D721Med (cell line): Measurements from ENCODE around the gene NCK2.

Experiments used
- DNase-seq: peaks from one replicate; pipeline ENCODE4 v3.0.0; 2011; ENCODE audit warnings: low spot score; ENCODE audit not compliant: insufficient read length
- FAIRE-seq: peaks from 2 replicates; lab custom pipeline; 2011; peaks lifted over from hg19 to GRCh38; lab: Jason Lieb, UNC
- TF ChIP-seq, protein P1 (sequence below): IDR thresholded peaks from 2 replicates; pipeline ENCODE4 v1.5.1; 2012; ENCODE audit warnings: mild to moderate bottlenecking, control low read depth; ENCODE audit not compliant: insufficient read depth; ENCODE audit errors: missing control alignments

Gene NCK2

DNA sequence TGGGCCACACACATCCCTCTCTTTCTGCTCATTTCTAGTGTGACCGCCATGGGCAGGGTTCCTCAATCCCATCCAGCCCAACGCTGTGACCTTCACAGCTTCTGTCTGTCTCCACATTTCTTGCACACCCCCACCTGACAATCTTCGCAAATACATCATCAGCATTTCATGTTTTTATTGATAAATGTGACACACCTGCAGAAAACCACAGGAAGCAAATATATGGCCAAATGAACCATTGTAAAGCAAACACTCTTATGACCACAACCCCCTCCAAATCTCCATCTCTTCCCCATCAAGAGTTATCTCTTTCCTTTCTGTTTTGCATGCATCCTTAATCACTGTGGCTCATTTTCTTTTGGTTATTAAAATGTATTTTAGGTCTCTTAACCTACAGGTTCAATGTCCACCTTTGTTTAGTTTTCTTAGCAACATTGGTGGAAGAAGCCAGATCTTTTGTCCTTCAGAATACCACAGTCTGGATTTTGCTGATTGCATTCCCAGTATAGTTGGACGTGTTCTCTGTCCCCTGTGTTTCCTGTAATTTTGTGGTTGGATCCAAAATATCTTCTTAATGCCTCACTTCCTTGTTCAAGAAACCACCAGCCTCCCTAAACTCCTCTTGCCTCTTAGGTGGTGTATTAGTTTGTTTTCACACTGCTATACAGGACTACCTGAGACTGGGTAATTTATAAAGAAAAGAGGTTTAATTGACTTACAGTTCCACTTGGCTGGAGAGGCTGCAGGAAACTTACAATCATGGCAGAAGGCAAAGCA is 9.8 kb upstream of the NCK2 start:
- TF ChIP-seq, protein P1, sequence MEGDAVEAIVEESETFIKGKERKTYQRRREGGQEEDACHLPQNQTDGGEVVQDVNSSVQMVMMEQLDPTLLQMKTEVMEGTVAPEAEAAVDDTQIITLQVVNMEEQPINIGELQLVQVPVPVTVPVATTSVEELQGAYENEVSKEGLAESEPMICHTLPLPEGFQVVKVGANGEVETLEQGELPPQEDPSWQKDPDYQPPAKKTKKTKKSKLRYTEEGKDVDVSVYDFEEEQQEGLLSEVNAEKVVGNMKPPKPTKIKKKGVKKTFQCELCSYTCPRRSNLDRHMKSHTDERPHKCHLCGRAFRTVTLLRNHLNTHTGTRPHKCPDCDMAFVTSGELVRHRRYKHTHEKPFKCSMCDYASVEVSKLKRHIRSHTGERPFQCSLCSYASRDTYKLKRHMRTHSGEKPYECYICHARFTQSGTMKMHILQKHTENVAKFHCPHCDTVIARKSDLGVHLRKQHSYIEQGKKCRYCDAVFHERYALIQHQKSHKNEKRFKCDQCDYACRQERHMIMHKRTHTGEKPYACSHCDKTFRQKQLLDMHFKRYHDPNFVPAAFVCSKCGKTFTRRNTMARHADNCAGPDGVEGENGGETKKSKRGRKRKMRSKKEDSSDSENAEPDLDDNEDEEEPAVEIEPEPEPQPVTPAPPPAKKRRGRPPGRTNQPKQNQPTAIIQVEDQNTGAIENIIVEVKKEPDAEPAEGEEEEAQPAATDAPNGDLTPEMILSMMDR = no peak
- FAIRE-seq (no peak), DNase-seq (no peak)

DNA sequence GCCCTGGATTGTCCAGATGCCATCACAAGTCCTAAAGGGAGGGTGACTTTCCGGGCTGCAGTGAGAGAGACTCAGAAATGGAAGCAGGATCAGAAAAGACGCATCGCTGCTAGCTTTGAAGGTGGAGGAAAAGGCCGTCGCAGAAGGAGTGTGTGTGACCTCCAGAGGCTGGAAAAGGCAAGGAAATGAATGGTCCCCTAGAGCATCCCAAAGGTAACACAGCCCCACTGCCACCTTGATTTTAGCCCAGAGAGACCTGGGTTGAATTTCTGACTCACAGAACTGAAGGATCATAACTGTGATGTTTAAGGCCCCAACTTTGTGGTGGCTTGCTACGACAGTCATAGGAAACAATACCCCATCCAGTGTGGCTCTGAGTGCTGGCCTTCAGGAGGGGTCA is 8.6 kb upstream of the NCK2 start:
- DNase-seq (no peak), FAIRE-seq (no peak)
- TF ChIP-seq, protein P1 = no peak

DNA sequence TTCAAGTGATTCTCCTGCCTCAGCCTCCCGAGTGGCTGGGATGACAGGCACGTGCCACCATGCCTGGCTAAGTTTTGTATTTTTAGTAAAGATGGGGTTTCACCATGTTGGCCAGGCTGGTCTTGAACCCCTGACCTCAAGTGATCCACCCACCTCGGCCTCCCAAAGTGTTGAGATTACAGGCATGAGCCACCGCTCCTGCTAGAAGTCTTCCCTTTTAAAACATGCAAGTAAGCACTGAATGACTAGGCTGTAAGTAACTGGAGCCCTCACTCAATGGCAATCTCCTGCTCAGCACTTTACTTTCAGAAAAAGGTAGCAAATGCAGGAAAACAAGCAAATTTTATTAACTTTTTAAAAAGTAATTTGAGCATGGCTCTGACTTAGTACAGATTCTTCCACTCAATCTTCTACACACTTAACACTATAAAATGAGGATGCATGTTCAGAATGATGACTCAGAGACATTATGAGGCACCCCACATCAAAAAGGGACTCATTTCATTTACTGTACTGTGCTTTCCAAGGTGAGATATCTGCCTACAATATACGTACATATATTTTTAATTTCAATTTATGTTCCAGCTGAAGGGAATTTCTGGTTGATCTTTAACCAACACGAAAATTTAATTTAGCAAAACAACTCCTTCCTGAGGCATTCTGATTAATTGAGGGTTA is 6.6 kb upstream of the NCK2 start:
- FAIRE-seq = no peak
- TF ChIP-seq, protein P1 = no peak
- no peak for DNase-seq

DNA sequence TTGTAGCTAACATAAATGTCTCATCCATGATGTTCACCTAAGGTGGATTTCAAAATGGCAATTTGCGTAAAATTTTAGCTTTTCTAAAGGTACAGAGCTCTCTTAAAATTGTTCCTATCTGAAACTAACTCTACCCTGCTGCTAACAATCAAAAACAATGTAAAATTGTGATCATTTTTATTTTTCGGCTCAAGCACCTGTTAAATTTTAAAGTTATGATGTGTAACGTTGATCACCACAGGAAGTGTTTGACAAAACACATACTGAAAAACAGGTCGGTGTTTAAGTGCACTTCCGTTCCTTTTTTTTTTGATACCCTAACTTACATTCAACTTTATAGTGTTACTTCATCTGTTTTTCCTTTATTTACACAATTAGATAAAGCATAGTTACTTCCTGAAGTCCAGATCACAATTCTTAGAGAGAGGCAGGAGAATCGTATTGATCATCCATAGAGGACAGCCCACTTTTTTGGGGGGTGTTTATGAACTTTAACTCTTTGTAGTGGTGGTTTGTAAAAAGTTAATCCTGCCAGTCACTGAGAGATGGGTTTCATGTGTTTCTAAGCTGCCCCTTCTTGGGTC is 6.0 kb upstream of the NCK2 start:
- TF ChIP-seq, protein P1 = no peak
- DNase-seq = no peak
- FAIRE-seq = no peak

DNA sequence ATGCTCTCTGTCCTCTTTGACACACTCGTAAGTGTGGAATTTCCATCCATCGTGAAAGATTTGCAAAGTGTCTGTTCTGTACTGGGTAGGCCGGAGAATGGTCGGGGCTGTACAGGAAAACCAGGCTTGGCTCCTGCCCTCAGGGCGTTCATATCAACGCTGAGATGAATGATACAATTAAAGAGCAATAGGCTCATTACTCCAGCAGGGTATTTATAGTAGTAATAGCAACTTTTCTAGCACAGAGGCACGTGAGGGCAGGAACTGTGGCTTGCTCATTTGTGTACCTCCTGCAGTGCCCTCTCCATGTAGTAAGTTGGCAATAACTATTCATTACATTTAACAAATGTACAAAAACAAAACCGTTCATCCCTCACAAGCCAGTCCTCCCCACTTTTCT is 5.3 kb upstream of the NCK2 start:
- DNase-seq (no peak), FAIRE-seq (no peak)
- TF ChIP-seq, protein P1 = no peak

DNA sequence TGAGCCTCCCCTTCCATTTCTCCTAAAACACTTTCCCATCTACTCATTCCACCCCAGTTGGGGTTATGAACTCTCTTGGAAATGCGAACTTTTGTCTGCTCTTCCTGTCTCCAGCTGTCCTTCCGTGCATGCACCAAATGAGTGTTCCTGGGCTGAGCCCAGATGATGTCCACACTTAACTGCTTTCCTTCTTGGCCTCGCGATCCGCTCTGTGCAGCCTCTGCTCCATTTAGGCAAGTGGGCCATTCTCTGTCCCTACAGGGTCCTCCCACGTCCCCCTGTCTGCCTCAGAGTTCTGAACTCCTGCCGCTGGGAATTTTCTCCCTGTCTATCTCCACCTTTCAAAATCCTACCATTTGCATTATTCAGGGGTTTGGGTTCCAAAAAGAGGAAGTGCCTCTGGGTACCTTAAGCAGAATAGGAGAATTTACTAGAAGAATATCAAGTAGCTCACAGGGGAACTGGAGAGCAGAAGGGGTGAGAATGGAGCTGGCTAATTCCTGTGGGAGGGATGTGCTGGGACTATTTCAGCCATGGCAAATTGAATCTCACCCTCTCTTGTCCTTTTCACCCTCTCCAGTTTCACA is 4.7 kb upstream of the NCK2 start:
- DNase-seq = no peak
- FAIRE-seq = no peak
- TF ChIP-seq, protein P1 = no peak
